C4-2B (cell line): Measurements from ENCODE around the gene AMIGO2.

Experiments used
- ZFX ChIP-seq: fragments of 450-650 bp; IDR thresholded peaks from 2 replicates; pipeline ENCODE4 v1.6.1; 2017
- TF ChIP-seq, protein P1 (sequence below): fragments of 450-650 bp; conservative IDR thresholded peaks from 2 replicates; pipeline ENCODE4 v1.5.1; 2017; ENCODE audit warnings: mild to moderate bottlenecking

DNA sequence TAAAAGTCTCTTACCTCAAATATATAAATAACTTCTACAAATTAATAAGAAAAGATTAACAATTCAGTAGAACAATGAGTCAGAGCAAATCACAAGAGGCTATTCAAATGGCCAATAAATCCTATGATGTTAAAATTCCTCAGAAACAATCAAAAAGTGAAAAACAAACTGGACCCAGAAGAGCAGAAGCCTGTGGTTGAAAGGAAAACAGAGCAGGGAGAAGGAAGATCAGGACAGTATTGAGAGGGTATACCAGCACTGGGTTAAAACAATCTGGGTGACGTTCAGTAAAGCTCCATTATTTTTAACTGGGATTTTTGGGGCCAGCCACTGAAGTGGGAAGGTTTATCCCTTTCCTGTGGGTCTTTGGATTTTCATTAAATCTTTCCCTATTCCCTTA lies 40.0 kb downstream of the AMIGO2 start:
- TF ChIP-seq, protein P1, sequence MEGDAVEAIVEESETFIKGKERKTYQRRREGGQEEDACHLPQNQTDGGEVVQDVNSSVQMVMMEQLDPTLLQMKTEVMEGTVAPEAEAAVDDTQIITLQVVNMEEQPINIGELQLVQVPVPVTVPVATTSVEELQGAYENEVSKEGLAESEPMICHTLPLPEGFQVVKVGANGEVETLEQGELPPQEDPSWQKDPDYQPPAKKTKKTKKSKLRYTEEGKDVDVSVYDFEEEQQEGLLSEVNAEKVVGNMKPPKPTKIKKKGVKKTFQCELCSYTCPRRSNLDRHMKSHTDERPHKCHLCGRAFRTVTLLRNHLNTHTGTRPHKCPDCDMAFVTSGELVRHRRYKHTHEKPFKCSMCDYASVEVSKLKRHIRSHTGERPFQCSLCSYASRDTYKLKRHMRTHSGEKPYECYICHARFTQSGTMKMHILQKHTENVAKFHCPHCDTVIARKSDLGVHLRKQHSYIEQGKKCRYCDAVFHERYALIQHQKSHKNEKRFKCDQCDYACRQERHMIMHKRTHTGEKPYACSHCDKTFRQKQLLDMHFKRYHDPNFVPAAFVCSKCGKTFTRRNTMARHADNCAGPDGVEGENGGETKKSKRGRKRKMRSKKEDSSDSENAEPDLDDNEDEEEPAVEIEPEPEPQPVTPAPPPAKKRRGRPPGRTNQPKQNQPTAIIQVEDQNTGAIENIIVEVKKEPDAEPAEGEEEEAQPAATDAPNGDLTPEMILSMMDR, result no peak
- no peak for TF ChIP-seq ZFX
